Neural progenitor cell (in vitro differentiated cells): Measurements from ENCODE around the gene FSTL1. TPM values are rescaled to one million over a fixed set of nuclear protein-coding genes. Genes with fewer than 3 reads are reported as not detected.

Experiments
- DNase-seq: peaks from one replicate; pipeline ENCODE4 v3.0.0-alpha.2; 2016; ENCODE audit warnings: low spot score
- H2AFZ ChIP-seq: fragments of 200-600 bp; sonication (generic); replicated peaks from 2 replicates; pipeline ENCODE4 v1.6.1; 2016; ENCODE audit warnings: antibody characterized with exemption
- H3F3A ChIP-seq: fragments of 200-600 bp; sonication (generic); 2 replicates; pipeline ENCODE4 v1.6.1; 2016; ENCODE audit warnings: antibody characterized with exemption, low read depth
- H3K27ac ChIP-seq: fragments of 200-600 bp; sonication (generic); 2 replicates; pipeline ENCODE4 v1.5.1; 2016; ENCODE audit warnings: mild to moderate bottlenecking
- H3K27me3 ChIP-seq: fragments of 200-600 bp; sonication (generic); 2 replicates; pipeline ENCODE4 v1.6.1; 2016; ENCODE audit warnings: mild to moderate bottlenecking, moderate library complexity
- H3K36me3 ChIP-seq: fragments of 200-600 bp; sonication (generic); 2 replicates; pipeline ENCODE4 v1.5.1; 2016
- H3K4me1 ChIP-seq: fragments of 200-600 bp; sonication (generic); 2 replicates; pipeline ENCODE4 v1.6.1; 2016; ENCODE audit warnings: mixed run types
- H3K4me2 ChIP-seq: fragments of 200-600 bp; sonication (generic); 2 replicates; pipeline ENCODE4 v1.6.1; 2016
- H3K4me3 ChIP-seq: fragments of 200-600 bp; sonication (generic); 2 replicates; pipeline ENCODE4 v1.5.1; 2016
- H3K79me2 ChIP-seq: fragments of 200-600 bp; sonication (generic); 2 replicates; pipeline ENCODE4 v1.6.1; 2016; ENCODE audit warnings: low read depth
- H3K9ac ChIP-seq: fragments of 200-600 bp; sonication (generic); 2 replicates; pipeline ENCODE4 v1.6.1; 2016
- H3K9me3 ChIP-seq: fragments of 200-600 bp; sonication (generic); 2 replicates; pipeline ENCODE4 v1.5.1; 2016; ENCODE audit warnings: low read depth
- H4K20me1 ChIP-seq: fragments of 200-600 bp; sonication (generic); 2 replicates; pipeline ENCODE4 v1.6.1; 2016; ENCODE audit warnings: low read depth
- H3K27ac Mint-ChIP-seq: 3 replicates; pipeline ENCODE4 v1.8.0; 2021; ENCODE audit warnings: mixed read lengths
- H3K27me3 Mint-ChIP-seq: 2 replicates; pipeline ENCODE4 v1.8.0; 2022; ENCODE audit warnings: low read depth, mild to moderate bottlenecking, inconsistent platforms, moderate library complexity, mixed read lengths; ENCODE audit not compliant: insufficient read depth
- H3K36me3 Mint-ChIP-seq: 3 replicates; pipeline ENCODE4 v1.8.0; 2021; ENCODE audit warnings: mixed read lengths
- H3K4me1 Mint-ChIP-seq: 3 replicates; pipeline ENCODE4 v1.8.0; 2021; ENCODE audit warnings: mixed read lengths
- H3K4me3 Mint-ChIP-seq: 3 replicates; pipeline ENCODE4 v1.8.0; 2021; ENCODE audit warnings: mild to moderate bottlenecking, moderate library complexity, mixed read lengths
- H3K9me3 Mint-ChIP-seq: 3 replicates; pipeline ENCODE4 v1.8.0; 2020; ENCODE audit warnings: mixed read lengths
- CTCF ChIP-seq: fragments of 200-600 bp; sonication (generic); IDR thresholded peaks from 2 replicates; pipeline ENCODE4 v1.5.1; 2017; ENCODE audit warnings: antibody characterized with exemption, mild to moderate bottlenecking
- EZH2 ChIP-seq: fragments of 200-600 bp; sonication (generic); IDR thresholded peaks from 2 replicates; pipeline ENCODE4 v1.6.1; 2017; ENCODE audit warnings: antibody characterized with exemption, mild to moderate bottlenecking, moderate library complexity
- EZH2phosphoT487 ChIP-seq: fragments of 200-600 bp; sonication (generic); IDR thresholded peaks from 2 replicates; pipeline ENCODE4 v1.6.1; 2017; ENCODE audit warnings: antibody characterized with exemption
- total RNA-seq: library from RNA; depleted of rRNA; stranded (reverse); fragments of >200 nt; gene quantifications from 2 replicates; pipeline ENCODE4 v1.2.3, GENCODE V29; 2015; ENCODE audit warnings: low replicate concordance

Gene FSTL1
- total RNA-seq, 1 donor from 2014 or later: 327 TPM

- Histone ChIP-seq H3K36me3 (peaks cover 10% of the 10 kb centered on the region), H4K20me1 (no peaks in the 10 kb centered on the region)
- H3K4me1 Mint-ChIP-seq: no peaks in the 10 kb centered on the region
Measured at GRCh38 chr3:120410116-120410515, 40.7 kb downstream of the FSTL1 start.

GRCh38 chr3:120407508-120408287, 43.1 kb downstream of the FSTL1 start:
- H3K4me2 ChIP-seq: no peak overlapping the region
- H3K27me3 ChIP-seq: no peaks in the 10 kb centered on the region
- no peak overlapping the region for H3K4me3 ChIP-seq
- Mint-ChIP-seq H3K27me3 (peaks cover 5% of the 10 kb centered on the region), H3K27ac (no peak overlapping the region), H3K4me3 (no peak overlapping the region), H3K4me1 (no peaks in the 10 kb centered on the region), H3K9me3 (no peaks in the 10 kb centered on the region), H3K36me3 (peaks cover 52% of the 10 kb centered on the region)
- H4K20me1 ChIP-seq: no peaks in the 10 kb centered on the region
- no peak for DNase-seq
- H3K27ac ChIP-seq: no peak overlapping the region
- no peak overlapping the region for H2AFZ ChIP-seq
- no peak for TF ChIP-seq CTCF
- no peak for TF ChIP-seq EZH2phosphoT487
- TF ChIP-seq EZH2: no peak
- H3K79me2 ChIP-seq: no peaks in the 10 kb centered on the region
- H3F3A ChIP-seq: no peaks in the 10 kb centered on the region
- H3K9ac ChIP-seq: no peak overlapping the region
- H3K9me3 ChIP-seq: no peaks in the 10 kb centered on the region
- H3K4me1 ChIP-seq: no peaks in the 10 kb centered on the region
- H3K36me3 ChIP-seq: peaks cover 17% of the 10 kb centered on the region

More at GRCh38 chr3:120410116-120410515, 40.7 kb downstream of the FSTL1 start:
- H3K79me2 ChIP-seq: no peaks in the 10 kb centered on the region
- H3K4me3 ChIP-seq: no peak overlapping the region
- Mint-ChIP-seq H3K36me3 (peaks cover 42% of the 10 kb centered on the region), H3K4me3 (no peak overlapping the region), H3K27ac (no peak overlapping the region), H3K9me3 (no peaks in the 10 kb centered on the region), H3K27me3 (peaks cover 5% of the 10 kb centered on the region)
- DNase-seq: no peak
- H3F3A ChIP-seq: no peaks in the 10 kb centered on the region
- H3K4me2 ChIP-seq: no peak overlapping the region
- H3K27ac ChIP-seq: no peak overlapping the region
- no peak overlapping the region for H3K9ac ChIP-seq
- H3K4me1 ChIP-seq: no peaks in the 10 kb centered on the region
- H3K9me3 ChIP-seq: no peaks in the 10 kb centered on the region
- no peak for TF ChIP-seq CTCF
- no peak for TF ChIP-seq EZH2phosphoT487
- no peak for TF ChIP-seq EZH2
- no peaks in the 10 kb centered on the region for H3K27me3 ChIP-seq
- no peak overlapping the region for H2AFZ ChIP-seq

GRCh38 chr3:120404876-120405275, 45.9 kb downstream of the FSTL1 start:
- H3K4me3 Mint-ChIP-seq: no peak overlapping the region
- Histone ChIP-seq H3K4me3 (no peak overlapping the region), H3K4me2 (no peak overlapping the region), H3K9ac (no peak overlapping the region), H3K27me3 (no peaks in the 10 kb centered on the region), H3F3A (no peaks in the 10 kb centered on the region), H3K9me3 (no peaks in the 10 kb centered on the region), H2AFZ (no peak overlapping the region), H3K4me1 (no peaks in the 10 kb centered on the region), H3K79me2 (no peaks in the 10 kb centered on the region), H3K36me3 (peaks cover 12% of the 10 kb centered on the region), H4K20me1 (no peaks in the 10 kb centered on the region), H3K27ac (no peak overlapping the region)
- H3K4me1 Mint-ChIP-seq: no peaks in the 10 kb centered on the region
- DNase-seq: no peak
- peaks cover 57% of the 10 kb centered on the region for H3K36me3 Mint-ChIP-seq
- H3K9me3 Mint-ChIP-seq: no peaks in the 10 kb centered on the region
- peaks cover 3% of the 10 kb centered on the region for H3K27me3 Mint-ChIP-seq
- no peak overlapping the region for H3K27ac Mint-ChIP-seq
- TF ChIP-seq EZH2 (no peak), CTCF (no peak), EZH2phosphoT487 (no peak)
